Measurements from ENCODE around the gene ECHS1. TPM values are rescaled to one million over a fixed set of nuclear protein-coding genes. Genes with fewer than 3 reads are reported as not detected.
A peak's percentile ranks its signal among the peaks of the same experiment; 100 is the strongest.

ECHS1 gene
- total and polyA plus RNA-seq, 2 donors (not counting 1 experiment from before 2014, with no cell fraction given): 19.3 to 29.5 TPM

DNA sequence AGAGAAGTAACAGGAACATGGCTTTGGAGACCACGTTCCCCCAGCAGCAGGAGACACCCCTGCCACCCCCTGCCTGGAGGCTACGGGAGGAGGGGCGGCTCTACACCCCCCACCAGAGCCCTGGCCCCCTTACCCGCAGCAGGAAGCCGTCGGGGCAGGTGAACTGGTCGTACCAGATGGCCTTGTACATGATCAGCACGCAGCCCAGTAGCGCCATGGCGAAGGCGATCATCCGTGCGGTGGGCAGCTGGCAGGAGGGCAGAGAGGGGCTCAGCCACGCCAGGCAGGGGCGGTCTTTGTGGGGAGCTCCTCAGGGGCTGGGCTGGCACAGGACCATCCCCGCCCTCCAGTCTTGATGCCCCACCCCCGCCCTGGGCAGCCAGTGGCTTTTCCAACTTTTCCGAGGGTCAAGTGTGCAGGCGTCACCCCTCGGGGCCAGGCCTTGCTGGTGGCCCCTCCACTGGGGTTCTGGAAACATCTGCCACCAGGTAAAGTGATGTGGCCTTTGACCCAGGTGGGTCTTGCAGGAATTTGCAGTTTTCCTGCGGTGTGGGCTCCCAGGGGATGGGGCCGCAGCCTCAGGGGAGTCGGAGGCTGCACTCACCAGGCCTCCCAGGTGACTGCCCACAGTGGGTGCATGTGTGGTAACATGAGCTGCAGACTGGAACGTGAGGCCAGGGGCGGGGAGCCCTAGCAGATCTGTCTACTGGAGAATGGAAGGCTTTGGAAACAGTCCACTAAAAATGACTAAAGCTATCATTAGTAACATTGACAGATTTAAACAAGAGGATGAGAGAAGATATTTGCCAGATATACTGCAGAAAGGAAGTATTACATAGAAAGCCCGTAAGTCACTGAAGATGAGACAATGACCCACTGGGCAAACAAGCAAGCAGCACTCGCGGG, 46.2 kb downstream of the ECHS1 start:
- no peak overlapping the region for H2AFZ ChIP-seq (ENCODE audit: insufficient read depth, low read depth, low read length, poor library complexity, severe bottlenecking)
- H3K79me2 ChIP-seq (ENCODE audit: control insufficient read depth, insufficient read depth, low read length): no peaks in the 10 kb centered on the region
- DNase-seq: no peak
- no peak overlapping the region for H3K9ac ChIP-seq (ENCODE audit: low read length)
- H3K4me1 ChIP-seq (ENCODE audit: control insufficient read depth in 2 of 2, insufficient read depth in 2 of 2, low read length in 2 of 2): peaks cover 26 to 42% of the 10 kb centered on the region in 2 donors
- H3K36me3 ChIP-seq (replicated peaks in 1 of 2; ENCODE audit: control extremely low read depth in 1 of 2, control insufficient read depth in 1 of 2, extremely low read depth in 1 of 2, insufficient read depth in 2 of 2, low read length in 1 of 2): no peaks in the 10 kb centered on the region
- CTCF ChIA-PET: interaction anchor here (0.6 to 3.5 kb wide), 5 partner anchors 12 to 281 kb away, joined by 3 to 21 read pairs (median 4); no protein-coding TSS in a partner anchor
- H3K4me3 Mint-ChIP-seq: no peak overlapping the region
- POLR2A ChIA-PET: interaction anchor here (0.7 to 2.2 kb wide), 2 partner anchors 11 to 12 kb away, joined by 3 to 26 read pairs; no protein-coding TSS in a partner anchor
- TF ChIP-seq CTCF (IDR thresholded peaks at IDR 0.05): no peak
- no peak for TF ChIP-seq EZH2 (IDR thresholded peaks at IDR 0.05; ENCODE audit: borderline replicate concordance, insufficient read depth, low read depth, low read length, poor library complexity, severe bottlenecking)
- no peak overlapping the region for H3K27ac Mint-ChIP-seq
- H4K20me1 ChIP-seq (ENCODE audit: control insufficient read depth, insufficient read depth, low read length, poor library complexity, severe bottlenecking): no peaks in the 10 kb centered on the region
- H3K4me2 ChIP-seq (replicated peaks; ENCODE audit: low read depth, low read length, poor library complexity, severe bottlenecking): no peak overlapping the region
- no peaks in the 10 kb centered on the region for H3K9me3 Mint-ChIP-seq (ENCODE audit: insufficient read depth)
- H3K27ac ChIP-seq (ENCODE audit: low read length in 2 of 2): no peak overlapping the region
- H3K9me3 ChIP-seq (ENCODE audit: control extremely low read depth in 1 of 3, control insufficient read depth in 2 of 3, insufficient read depth in 1 of 3, low read length in 2 of 3): peaks cover 0 to 17% (median 0%) of the 10 kb centered on the region in 3 donors
- H3K27me3 ChIP-seq (replicated peaks in 1 of 4; ENCODE audit: control extremely low read depth in 1 of 4, control insufficient read depth in 3 of 4, insufficient read depth in 4 of 4, low read length in 3 of 4): peaks cover 0 to 55% (median 40%) of the 10 kb centered on the region in 4 experiments
- intact Hi-C loops (cut with micrococcal nuclease): no loop called here
- no peak for ATAC-seq (ENCODE audit: low read depth)
- no peak overlapping the region for H3K4me3 ChIP-seq (ENCODE audit: control extremely low read depth in 1 of 5, extremely low read depth in 1 of 5, insufficient read depth in 1 of 5, low read depth in 2 of 5, low read length in 4 of 5)
- WGBS (ENCODE audit: insufficient coverage): 43% methylated on average over 25 of the region's 28 CpGs
- H3K27me3 Mint-ChIP-seq: peaks cover 44% of the 10 kb centered on the region
- peaks cover 14% of the 10 kb centered on the region for H3K4me1 Mint-ChIP-seq

- H3K27ac ChIP-seq (ENCODE audit: low read length in 2 of 2): no peak overlapping the region
- H3K9me3 ChIP-seq (ENCODE audit: control extremely low read depth in 1 of 3, control insufficient read depth in 2 of 3, insufficient read depth in 1 of 3, low read length in 2 of 3): peaks cover 0 to 21% (median 0%) of the 10 kb centered on the region in 3 donors
- POLR2A ChIA-PET: interaction anchor here (0.7 kb wide), 1 partner anchor 10 kb away, joined by 3 read pairs; no protein-coding TSS in a partner anchor
- no peak overlapping the region for H3K27ac Mint-ChIP-seq
- intact Hi-C loops (cut with micrococcal nuclease): no loop called here
- peaks cover 0 to 55% (median 38%) of the 10 kb centered on the region in 4 experiments for H3K27me3 ChIP-seq (replicated peaks in 1 of 4; ENCODE audit: control extremely low read depth in 1 of 4, control insufficient read depth in 3 of 4, insufficient read depth in 4 of 4, low read length in 3 of 4)
- CTCF ChIA-PET: no interaction called here
- no peaks in the 10 kb centered on the region for H4K20me1 ChIP-seq (ENCODE audit: control insufficient read depth, insufficient read depth, low read length, poor library complexity, severe bottlenecking)
- peak overlapping the region; percentile 71 for H2AFZ ChIP-seq (ENCODE audit: insufficient read depth, low read depth, low read length, poor library complexity, severe bottlenecking)
- TF ChIP-seq EZH2 (IDR thresholded peaks at IDR 0.05; ENCODE audit: borderline replicate concordance, insufficient read depth, low read depth, low read length, poor library complexity, severe bottlenecking) (peak; percentile 44), CTCF (IDR thresholded peaks at IDR 0.05) (no peak)
- no peaks in the 10 kb centered on the region for H3K9me3 Mint-ChIP-seq (ENCODE audit: insufficient read depth)
- no peaks in the 10 kb centered on the region for H3K79me2 ChIP-seq (ENCODE audit: control insufficient read depth, insufficient read depth, low read length)
- peak overlapping the region in 3 of 5 experiments; percentile 23 to 51 (median 36) for H3K4me3 ChIP-seq (ENCODE audit: control extremely low read depth in 1 of 5, extremely low read depth in 1 of 5, insufficient read depth in 1 of 5, low read depth in 2 of 5, low read length in 4 of 5)
- H3K4me2 ChIP-seq (replicated peaks; ENCODE audit: low read depth, low read length, poor library complexity, severe bottlenecking): peak overlapping the region; percentile 85
- H3K4me3 Mint-ChIP-seq: peak overlapping the region; percentile 74
- no peak for DNase-seq
- H3K4me1 ChIP-seq (ENCODE audit: control insufficient read depth in 2 of 2, insufficient read depth in 2 of 2, low read length in 2 of 2): peaks cover 26 to 42% of the 10 kb centered on the region in 2 donors
- 0% methylated on average over 3 of the region's 9 CpGs for WGBS (ENCODE audit: insufficient coverage)
- peak overlapping the region; percentile 57 for H3K9ac ChIP-seq (ENCODE audit: low read length)
- peaks cover 14% of the 10 kb centered on the region for H3K4me1 Mint-ChIP-seq
- H3K27me3 Mint-ChIP-seq: peaks cover 44% of the 10 kb centered on the region
- H3K36me3 ChIP-seq (replicated peaks in 1 of 2; ENCODE audit: control extremely low read depth in 1 of 2, control insufficient read depth in 1 of 2, extremely low read depth in 1 of 2, insufficient read depth in 2 of 2, low read length in 1 of 2): no peaks in the 10 kb centered on the region
- no peak for ATAC-seq (ENCODE audit: low read depth)
Observed at GRCh38 chr10:133326223-133326551, 47.0 kb downstream of the ECHS1 start.

Data from B cell (primary cell).